Activated CD4-positive, alpha-beta T cell treated with anti-CD3 and anti-CD28 coated beads, Interleukin-2, amount 50 U/mL, for 24 hours (primary cell): ENCODE results near the gene SLC46A1.

Source experiments
- DNase-seq, 2 donors: peaks; one replicate each; pipeline ENCODE4 v3.0.0-alpha.2; 2020; ENCODE audit warnings: low read depth in 1 of 2, low spot score in 1 of 2

SLC46A1 gene

GRCh38 chr17:28381141-28381825 lies 24.7 kb downstream of the SLC46A1 start:
- no peak for DNase-seq

GRCh38 chr17:28379814-28380801 lies 25.9 kb downstream of the SLC46A1 start:
- no peak for DNase-seq

- DNase-seq: no peak
Observed at GRCh38 chr17:28372945-28373274, 33.1 kb downstream of the SLC46A1 start.

GRCh38 chr17:28372203-28372944 lies 33.6 kb downstream of the SLC46A1 start:
- no peak for DNase-seq

GRCh38 chr17:28371245-28372202 lies 34.5 kb downstream of the SLC46A1 start, which contains the start of gene SARM1:
Gene SARM1, plus strand, starts transcription at chr17:28371694. Its CDS starts 339 bp downstream, at chr17:28372033.
- DNase-seq: peak; percentile 71 to 79

GRCh38 chr17:28370744-28371103 lies 35.3 kb downstream of the SLC46A1 start:
- no peak for DNase-seq

- DNase-seq: no peak
Observed at GRCh38 chr17:28370035-28370743, 35.8 kb downstream of the SLC46A1 start, which contains the start of gene VTN. Gene VTN, minus strand, starts transcription at chr17:28370307. Its CDS starts 104 bp downstream, at chr17:28370203.

GRCh38 chr17:28369684-28370034 lies 36.4 kb downstream of the SLC46A1 start:
- DNase-seq: no peak

- DNase-seq: no peak
Observed at GRCh38 chr17:28368915-28369683, 36.9 kb downstream of the SLC46A1 start.

- DNase-seq: no peak
Observed at GRCh38 chr17:28368306-28368831, 37.6 kb downstream of the SLC46A1 start.

- DNase-seq: no peak
Observed at GRCh38 chr17:28367641-28368305, 38.2 kb downstream of the SLC46A1 start.

- no peak for DNase-seq
Observed at GRCh38 chr17:28366605-28367004, 39.4 kb downstream of the SLC46A1 start.

GRCh38 chr17:28365487-28365886 lies 40.5 kb downstream of the SLC46A1 start:
- DNase-seq: no peak

- no peak for DNase-seq
Observed at GRCh38 chr17:28364665-28365363, 41.2 kb downstream of the SLC46A1 start, which contains the start of gene SEBOX. Gene SEBOX, minus strand, starts transcription at chr17:28365199. Its CDS starts 48 bp downstream, at chr17:28365151.

- no peak for DNase-seq
Observed at GRCh38 chr17:28363776-28364650, 42.0 kb downstream of the SLC46A1 start.

- no peak for DNase-seq
Observed at GRCh38 chr17:28363186-28363585, 42.8 kb downstream of the SLC46A1 start.

- no peak for DNase-seq
Observed at GRCh38 chr17:28357901-28358197, 48.2 kb downstream of the SLC46A1 start.
